LoVo (cell line): ENCODE measurements around the gene ZNF503.

ENCODE experiments used
- DNase-seq: peaks from one replicate; pipeline ENCODE4 v3.0.0-alpha.2; 2016; ENCODE audit warnings: low spot score

The ZNF503 gene

DNA sequence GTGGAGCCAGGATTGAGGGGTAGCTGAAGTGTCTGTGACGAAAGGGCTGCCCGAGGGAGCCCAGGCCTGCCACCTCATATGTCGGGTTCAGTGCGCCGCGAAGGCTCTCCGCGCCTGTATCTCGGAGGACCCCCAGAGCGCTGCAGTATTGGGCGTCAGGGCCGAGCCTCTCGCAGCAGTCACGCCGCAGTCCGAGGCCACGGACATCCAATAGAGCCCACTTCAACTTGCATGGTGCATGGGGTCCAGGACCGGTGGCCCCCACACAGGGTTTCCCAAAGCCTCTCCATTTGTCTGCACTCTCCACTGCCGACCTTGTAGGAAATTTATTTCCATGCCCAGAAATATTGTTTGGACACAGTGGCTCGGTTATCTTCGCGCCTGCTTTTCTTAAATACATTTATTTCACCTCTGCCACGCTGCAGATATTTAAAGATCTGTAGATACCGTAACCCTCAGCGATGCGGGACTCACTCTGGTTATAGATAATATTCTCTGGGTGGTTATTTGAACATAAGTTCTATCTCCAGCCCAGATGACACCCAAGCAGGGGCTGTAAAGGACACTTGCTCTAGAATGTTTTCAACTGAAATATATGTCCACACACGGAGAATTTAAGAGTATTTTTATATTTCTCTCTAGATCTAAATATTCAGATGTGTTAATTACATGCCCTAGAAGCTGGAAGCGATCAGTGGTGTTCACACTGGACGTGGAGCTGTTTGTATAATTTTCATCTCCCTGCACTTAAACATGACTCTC, 5.1 kb upstream of the ZNF503 start:
- no peak for DNase-seq

DNA sequence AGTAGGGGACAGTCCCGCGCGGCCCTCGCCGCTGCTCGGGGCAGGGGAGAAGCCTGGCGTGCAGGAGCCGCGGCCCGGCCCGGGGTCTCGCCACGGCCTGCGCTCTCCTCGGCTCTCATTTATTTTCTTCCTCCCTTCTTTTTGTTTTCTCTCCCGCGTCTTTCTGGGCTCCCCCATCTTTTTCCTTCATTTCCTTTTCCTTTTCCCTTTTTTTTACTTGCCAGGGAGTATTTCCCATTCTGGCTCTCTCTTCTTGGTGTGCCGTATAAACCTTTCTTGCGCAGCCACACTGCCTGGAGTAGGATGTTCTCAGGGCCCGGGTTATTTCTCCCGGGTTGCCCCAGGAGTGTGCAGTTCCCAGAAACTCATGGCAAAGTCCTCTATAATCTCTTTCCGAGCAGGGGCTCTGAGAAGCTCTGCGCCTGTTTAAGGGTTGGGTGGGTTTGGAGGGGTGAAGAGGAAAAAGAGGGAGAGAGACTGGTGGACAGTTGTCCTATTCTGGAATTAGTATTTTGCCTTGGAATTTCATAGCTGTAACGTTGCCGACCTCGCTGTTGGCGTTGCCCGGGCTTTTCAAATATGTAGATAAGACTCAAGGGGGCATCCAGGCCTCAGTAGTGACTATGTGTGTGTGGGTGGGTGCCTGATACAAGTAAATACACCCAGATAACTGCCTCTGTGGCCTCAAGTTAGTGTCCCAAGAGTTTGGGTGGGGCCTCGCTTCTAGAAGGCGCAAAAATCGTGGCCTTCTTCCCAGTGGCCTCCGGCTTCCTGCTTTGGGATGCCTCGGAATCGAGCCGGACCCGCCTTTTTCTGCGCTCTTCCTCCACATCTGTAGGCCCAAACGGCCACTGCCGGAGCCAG, 4.3 kb upstream of the ZNF503 start:
- no peak for DNase-seq

DNA sequence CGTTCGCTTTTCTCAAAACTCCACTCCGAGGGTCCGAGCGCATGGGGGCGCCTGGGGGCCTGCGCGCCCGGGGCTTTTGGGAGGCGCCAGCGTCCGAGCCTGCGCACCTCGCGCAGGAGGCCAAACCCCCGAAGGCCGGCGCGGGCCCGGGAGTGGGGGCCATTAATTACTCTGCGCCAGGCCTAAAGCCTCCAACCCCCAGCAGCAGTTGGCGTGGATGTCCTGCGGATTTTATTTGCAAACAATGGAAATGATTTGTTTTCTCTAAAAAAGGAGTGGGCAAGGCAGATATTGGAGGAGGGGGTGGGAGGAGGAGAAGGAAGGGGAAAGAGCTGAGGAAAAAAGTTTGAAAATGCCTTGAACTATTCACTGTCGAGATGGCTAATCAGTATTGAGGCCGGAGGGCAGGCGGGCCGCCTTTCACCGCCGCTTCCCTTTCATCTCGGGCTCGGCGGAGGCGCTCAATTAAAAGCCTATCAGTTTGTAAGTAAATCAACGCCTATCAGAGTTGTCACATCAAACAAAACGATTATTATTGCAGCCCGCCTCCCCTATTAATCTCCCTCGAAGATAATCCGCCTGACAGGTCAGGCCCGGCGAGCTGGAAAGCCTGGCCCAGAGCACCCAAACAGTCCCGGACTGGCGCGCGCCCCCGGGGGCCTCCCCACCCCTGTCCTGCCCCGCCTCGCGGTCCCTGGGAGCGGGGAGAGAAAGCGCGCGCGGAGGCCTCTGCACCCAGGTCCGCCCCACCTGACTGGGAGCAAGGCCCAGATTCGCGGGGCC, 3.4 kb upstream of the ZNF503 start:
- DNase-seq, result no peak

DNA sequence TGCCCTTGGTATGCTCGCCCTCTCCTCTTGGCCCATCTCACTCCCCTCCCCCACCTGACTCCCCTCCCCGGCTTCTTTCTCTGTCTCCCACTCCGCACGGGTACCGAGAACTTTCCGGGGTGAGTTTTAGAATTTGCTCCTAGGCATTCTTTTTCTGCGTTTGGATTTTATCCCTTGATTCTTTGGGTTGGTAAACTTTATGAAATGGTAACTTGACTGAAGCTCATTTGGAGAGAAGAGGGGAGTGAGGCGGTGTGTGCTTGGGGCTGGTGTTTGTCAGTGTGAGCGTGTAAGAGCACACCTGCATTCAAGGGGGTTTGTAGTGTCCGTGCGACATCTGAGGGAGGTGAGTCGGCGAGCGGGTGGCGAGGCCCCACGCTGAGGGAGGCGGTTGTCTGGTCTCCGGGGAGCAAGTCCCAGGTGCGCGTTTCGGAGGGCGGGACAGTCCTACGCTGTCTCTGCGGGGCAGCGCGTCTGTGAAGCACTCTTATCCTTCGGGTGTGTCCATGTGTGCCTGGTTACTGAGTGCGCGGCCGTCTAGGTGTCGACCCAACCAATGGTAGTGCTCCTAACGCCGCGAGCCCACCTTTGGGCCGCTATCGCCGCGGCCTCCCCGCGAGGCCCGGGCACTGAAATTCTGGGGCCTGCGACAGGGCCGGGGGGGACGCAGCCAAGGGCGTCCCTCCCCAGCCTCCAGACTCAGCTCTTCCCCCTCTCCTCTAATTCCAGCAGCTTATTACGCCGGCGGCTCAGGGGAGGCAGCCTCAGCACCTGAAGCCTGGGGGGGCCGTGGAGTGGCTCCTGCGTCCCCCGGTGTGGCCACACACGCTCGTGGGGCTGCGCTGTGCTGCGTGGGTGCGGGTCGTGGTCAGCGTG, 2.6 kb upstream of the ZNF503 start:
- peak; percentile 66 for DNase-seq

DNA sequence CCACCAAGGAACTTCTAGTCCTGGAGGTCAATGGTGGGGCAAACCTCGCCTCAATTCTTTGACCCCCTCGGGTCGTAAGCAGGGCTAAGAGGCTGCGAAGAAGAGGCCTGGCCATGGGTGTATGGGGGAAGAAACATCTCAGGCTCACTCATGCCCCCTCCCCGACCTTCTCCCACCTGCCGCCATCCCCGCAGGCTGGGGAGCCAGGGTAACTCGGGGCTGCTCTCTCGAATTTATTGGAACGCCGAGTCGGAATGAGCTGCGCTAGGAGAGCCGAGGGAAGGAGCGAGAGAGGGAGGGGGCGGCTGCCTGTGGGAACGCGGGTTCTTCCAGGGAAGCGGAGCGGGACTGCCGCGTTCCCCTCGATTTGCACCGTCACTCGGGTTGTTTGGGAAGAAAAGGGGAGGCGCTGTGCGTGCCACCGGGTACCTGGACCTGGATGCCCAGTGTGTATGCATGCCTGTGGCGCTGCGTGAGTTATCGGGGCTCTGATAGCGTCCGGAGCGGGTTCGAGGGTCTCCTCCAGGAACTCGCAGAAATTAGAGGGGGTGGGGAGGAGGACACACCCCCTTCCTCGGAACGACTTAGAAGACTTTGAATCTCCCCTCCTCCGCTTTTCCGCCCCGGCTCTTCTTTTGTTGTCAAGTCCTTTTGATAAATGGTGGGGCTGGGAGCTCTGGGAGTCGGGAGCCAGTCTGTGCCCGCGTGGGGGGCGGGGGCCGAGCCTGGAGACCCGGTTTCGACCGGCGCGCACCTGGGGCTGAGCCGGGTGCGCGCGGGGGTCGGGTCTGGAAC, 1.8 kb upstream of the ZNF503 start:
- peak; percentile 25 for DNase-seq

GRCh38 chr10:75402486-75403143, 1.1 kb upstream of the ZNF503 start:
- DNase-seq, result peak; percentile 52

GRCh38 chr10:75400771-75401568, 594 bp downstream of the ZNF503 start:
- no peak for DNase-seq

GRCh38 chr10:75400163-75400770, 1.3 kb downstream of the ZNF503 start:
- DNase-seq, result no peak

DNA sequence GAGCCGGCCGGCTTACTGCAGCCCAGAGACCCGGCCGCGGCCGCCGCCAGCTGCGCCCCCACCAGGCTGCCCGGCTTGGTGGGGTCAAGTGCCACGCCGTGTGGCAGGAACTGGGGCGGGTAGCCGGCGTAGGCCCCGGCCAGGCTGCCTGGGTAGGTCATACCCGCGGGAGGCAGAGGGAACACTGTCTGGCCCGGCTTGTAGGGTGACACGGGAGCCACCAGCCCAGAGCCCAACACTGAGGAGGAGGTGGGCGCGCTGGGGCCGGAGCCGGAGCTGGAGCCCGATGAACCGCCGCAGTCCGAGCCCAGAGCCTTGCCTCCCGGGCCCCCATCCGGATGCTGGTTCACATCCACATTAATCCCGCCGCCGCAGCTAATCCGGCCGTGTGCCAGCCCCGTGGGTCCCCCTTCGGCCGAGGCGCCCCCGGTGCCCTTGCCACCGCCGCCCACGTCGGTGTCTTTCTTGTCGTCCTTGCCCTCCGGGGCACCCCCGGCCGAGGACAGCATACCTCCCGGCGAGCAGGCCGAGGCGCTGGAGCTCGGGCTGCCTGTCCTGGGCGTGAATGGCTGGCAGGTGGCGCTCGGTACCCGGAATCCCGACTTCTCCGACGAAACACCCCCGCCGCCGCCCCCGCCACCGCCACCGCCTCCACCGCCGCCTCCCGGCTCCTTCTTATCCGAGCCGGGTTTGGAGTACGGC, 2.0 kb downstream of the ZNF503 start:
- DNase-seq, result peak; percentile 57

DNA sequence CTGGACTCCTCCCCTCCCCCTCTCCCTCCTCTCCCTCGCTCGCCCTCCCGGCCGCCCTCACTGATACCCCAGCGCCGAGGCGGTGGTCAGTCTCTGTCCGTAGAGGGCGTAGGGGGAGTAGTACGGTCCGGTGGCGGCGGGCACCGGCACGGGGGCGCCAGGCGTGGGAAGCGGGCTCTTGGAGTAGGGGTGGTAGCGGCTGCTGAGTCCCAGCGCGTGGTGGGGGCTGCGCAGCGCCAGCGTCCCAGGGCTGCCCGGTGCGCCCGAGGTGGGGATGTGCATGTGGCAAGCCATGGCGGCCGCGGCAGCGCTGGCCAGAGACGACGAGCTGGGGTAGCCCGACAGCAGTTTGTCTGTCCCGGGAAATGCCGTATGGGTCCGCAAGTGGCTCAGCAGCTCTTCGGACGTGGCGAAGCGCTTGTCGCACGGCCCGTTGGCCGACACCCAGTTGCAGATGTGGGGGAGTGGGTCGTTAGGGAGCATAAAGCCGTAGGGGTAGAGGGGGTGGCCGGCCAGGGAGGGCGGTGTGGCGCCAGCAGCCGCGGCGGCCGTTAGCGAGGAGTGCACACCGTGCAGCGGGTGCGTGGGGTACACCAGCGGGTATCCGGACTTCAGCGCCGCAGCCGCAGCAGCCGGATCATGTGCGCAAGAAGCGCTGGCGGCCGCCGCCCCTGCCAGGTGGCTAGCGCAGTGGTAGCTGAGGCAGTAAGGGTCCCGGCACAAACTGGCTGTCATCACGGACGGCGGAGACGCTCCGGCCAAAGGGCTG, 2.7 kb downstream of the ZNF503 start:
- DNase-seq, result no peak

DNA sequence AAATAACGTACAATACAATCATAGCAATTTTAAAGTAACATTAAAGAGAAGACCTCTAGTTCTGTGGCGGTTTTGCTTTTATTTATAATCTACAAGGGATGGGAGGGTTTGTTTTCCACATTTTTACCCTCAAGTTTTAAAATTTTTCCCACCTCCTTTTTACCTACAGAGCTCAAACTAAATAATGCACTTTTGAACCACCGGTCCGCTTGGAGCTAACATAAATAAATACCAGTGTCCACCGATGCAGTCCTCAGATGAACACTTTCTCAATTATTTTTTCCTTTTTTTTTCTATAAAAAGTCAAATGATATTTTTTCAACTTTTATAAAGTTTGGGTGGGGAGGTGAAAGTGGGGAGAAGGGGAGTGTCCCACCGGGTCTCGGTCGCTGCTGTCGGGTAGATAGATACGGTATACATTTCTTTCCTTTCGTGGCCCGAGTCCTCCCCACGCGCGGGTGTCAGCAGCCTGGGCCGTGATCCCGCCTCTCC, 3.3 kb downstream of the ZNF503 start:
- DNase-seq, result no peak

DNA sequence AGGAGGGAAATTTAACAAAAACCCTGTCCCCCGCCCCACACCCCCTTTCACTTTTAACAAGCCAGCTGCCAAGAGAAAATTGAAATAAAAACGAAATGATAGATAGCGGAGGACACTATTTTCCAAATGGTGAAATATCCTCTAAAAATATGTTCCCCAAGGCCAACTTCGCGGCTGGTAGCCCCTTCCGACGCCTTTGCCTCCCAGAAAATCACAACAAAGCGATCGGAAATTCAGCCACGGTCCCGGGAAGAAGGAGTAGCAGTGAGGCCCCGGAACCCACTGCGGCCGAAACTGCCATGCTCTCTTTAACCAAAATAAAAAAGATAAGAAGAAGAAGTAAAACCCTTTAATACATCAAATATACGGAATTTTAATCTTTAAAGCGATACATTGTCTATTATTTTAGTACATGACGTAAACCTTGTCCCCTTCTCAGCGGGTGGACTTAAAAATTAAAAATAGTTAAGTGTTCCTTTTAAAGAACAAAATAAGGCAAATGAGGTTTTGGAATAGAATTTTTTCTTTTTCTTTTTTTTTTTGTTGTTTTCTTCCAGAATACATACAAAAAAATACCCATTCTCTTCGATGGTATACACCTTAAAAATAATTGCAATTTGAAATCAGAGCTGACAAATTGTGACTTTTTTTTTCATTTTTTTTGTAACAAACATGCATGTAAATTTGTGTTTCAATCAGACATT, 3.9 kb downstream of the ZNF503 start:
- no peak for DNase-seq

DNA sequence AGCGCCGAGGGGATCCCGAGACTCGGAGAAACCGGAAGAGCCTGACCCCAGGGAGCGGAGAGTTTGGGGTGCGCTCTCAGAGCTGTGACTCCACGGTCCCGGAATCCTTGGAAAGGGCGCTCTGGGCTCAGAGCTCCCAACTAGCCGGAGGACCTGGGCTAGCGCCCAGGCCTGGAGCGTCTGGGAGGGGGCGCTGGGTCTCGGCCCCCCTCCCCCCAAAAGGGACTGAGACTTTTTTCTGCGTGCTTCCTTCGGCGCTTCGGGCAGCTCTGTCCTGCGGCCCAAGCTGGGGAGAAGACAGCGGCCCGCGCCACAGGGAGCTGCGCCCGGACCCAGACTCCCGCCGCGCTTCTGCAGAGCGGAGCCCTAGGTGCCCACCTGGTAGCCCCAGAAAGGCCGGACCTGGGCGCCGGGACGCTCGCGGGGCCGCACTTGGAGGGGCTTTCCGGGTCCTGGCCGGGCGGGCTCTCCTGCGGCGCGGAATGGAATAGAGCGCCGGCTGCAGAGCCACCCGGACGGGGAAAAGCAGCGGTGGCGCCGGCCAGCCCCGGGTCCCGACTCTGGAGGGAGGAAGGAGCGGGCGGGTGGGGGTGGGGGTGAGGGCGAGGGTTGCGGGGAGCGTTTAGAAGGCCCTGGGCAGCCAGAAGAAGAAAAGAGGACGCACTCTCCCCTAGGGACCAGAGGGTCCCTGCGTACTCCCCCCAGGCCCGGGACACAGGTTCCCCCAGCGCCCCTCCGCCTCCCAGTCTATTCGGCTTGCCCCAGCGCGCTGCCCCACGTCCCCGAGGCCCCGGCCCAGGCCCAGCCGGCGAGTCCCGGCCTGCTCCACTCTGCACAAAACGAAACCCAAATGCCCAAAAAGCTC, 4.7 kb downstream of the ZNF503 start:
- DNase-seq, result no peak

- DNase-seq, result no peak
Observed at GRCh38 chr10:75395932-75396630, 5.5 kb downstream of the ZNF503 start.
